ENCODE measurements around the gene TMUB1.

DNA sequence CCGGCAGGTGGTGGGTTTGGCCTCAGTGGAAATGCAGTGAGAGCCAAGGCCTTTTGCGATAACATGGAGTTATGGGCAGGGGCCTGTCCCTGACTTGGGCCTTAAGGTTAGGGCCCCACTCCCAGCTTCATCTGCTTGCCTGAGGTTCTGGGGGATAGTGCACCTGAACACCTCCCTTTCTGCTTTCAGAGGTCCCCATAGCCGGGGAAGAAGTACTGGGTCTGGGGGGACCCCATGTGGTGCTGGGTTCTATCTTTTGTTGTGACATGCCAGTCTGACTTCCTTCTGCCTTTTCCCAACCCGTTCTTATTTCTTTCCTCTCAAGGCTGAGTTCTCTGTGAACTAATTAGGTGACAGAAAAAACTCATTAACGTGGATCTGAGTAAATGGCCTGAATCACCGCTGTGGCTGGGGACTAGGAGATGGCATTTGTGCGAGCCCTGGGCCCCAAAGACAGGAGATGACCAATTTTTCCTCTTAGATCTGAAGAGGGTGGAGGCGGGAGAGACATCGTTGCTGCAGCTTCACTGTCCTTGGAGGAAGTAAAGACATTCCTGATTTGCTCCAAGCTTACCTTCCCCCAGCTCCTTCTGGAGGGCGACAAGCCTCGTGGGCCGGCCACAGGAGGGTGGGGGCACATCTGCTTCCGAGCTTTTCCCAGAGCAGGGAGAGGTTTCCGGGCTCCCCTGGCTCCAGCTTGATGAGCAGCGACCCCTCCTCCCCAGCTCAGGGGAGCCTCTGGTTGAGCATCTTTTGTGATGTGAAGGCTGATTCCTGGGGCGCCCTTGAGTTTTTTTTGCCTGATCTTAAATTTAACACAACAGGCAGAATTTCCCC, 4.9 kb upstream of the TMUB1 start:
- no peak for TF ChIP-seq POLR2A (IDR thresholded peaks at IDR 0.05; ENCODE audit: low read depth, low read length)
- no peak for TF ChIP-seq TAF1 (IDR thresholded peaks at IDR 0.05; ENCODE audit: low read depth, low read length)
- no peak for TF ChIP-seq POLR2AphosphoS5 (IDR thresholded peaks at IDR 0.05; ENCODE audit: low read depth, low read length)
- no peak for TF ChIP-seq SPI1 (IDR thresholded peaks at IDR 0.05; ENCODE audit: low read depth, low read length)
